ENCODE results near the gene VPS4A. TPM values are rescaled to one million over a fixed set of nuclear protein-coding genes. Genes with fewer than 3 reads are reported as not detected.

Gene VPS4A
- total and polyA plus RNA-seq, 2 of the 8 experiments (the other 6 are each of a cell fraction or from before 2014, with no cell fraction given), result 14.1 to 24.1 TPM

DNA sequence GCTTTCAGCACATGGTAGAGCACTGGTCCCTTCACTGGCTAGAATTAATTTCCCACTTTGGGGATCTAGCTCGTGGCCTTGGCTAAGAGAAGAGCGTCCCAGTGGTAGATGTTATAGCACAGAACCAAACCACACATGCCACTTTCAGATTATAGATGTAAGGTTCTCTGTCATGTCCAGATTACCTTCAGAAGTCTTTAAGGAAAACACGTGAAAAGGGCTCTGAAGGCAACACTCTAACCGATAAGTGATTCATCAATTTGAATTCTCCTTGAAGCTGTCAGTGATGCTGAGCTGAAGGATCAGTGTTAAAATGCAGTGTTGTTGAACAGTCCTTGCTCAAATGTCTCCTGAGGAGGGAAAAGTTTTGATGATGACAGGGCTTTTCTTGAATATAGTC, 43.5 kb upstream of the VPS4A start:
- Histone ChIP-seq H3K4me3 (ENCODE audit: extremely low read depth in 1 of 4, insufficient read depth in 2 of 4, low read depth in 3 of 4, low read length in 4 of 4) (no peak overlapping the region), H3K18ac (ENCODE audit: extremely low read depth, low read length) (no peak overlapping the region), H4K8ac (ENCODE audit: extremely low read depth, insufficient read depth, low read length) (no peak overlapping the region), H4K5ac (ENCODE audit: insufficient read length, low read depth, low read length) (no peak overlapping the region), H4K91ac (replicated peaks; ENCODE audit: insufficient read length, low read length) (no peak overlapping the region), H3K36me3 (ENCODE audit: control insufficient read depth in 2 of 4, insufficient read depth in 4 of 4, low read length in 3 of 4) (peaks cover 0 to 5% (median 2%) of the 10 kb centered on the region in 4 experiments; a peak in 4 of 8 replicates), H3K27me3 (replicated peaks in 1 of 4; ENCODE audit: control insufficient read depth in 3 of 4, extremely low read depth in 1 of 4, insufficient read depth in 3 of 4, low read length in 3 of 4) (no peaks in the 10 kb centered on the region), H2BK120ac (replicated peaks; ENCODE audit: low read depth, low read length) (no peak overlapping the region), H3K23ac (ENCODE audit: insufficient read length) (no peak overlapping the region), H3K9ac (replicated peaks in 1 of 4; ENCODE audit: extremely low read depth in 1 of 4, low read depth in 3 of 4, low read length in 3 of 4) (no peak overlapping the region), H3K79me2 (ENCODE audit: control insufficient read depth in 1 of 2, insufficient read depth in 2 of 2, low read length in 2 of 2) (no peaks in the 10 kb centered on the region), H4K20me1 (replicated peaks in 1 of 2; ENCODE audit: control insufficient read depth in 1 of 2, insufficient read depth in 2 of 2, low read length in 2 of 2) (no peaks in the 10 kb centered on the region), H3K14ac (ENCODE audit: insufficient read length) (no peak overlapping the region), H2AK5ac (ENCODE audit: low read depth, low read length) (no peak overlapping the region), H2BK20ac (ENCODE audit: low read length) (no peak overlapping the region), H3K4me2 (ENCODE audit: insufficient read depth in 1 of 2, low read depth in 2 of 2, low read length in 2 of 2) (no peak overlapping the region), H2BK15ac (ENCODE audit: low read length) (no peak overlapping the region), H3K4me1 (replicated peaks in 1 of 4; ENCODE audit: control insufficient read depth in 3 of 4, insufficient read depth in 4 of 4, low read length in 3 of 4) (no peaks in the 10 kb centered on the region), H3K9me3 (ENCODE audit: insufficient read depth in 2 of 2, low read depth in 1 of 2, low read length in 1 of 2) (no peaks in the 10 kb centered on the region), H2BK12ac (ENCODE audit: low read depth, low read length) (no peak overlapping the region), H2BK5ac (ENCODE audit: low read depth, low read length) (no peak overlapping the region), H2AFZ (ENCODE audit: low read length) (no peak overlapping the region), H3K56ac (replicated peaks; ENCODE audit: insufficient read length, low read depth, low read length) (no peak overlapping the region), H3K79me1 (ENCODE audit: low read depth, low read length) (no peaks in the 10 kb centered on the region), H3K4ac (replicated peaks; ENCODE audit: insufficient read length, low read depth, low read length) (no peak overlapping the region), H3K27ac (ENCODE audit: low read depth, low read length) (no peak overlapping the region), H3K23me2 (ENCODE audit: low read depth, low read length) (no peaks in the 10 kb centered on the region)
- no peak for FAIRE-seq
- TF ChIP-seq KDM4A (IDR thresholded peaks at IDR 0.05; ENCODE audit: low read depth, low read length, severe bottlenecking) (no peak), TBP (IDR thresholded peaks at IDR 0.05; ENCODE audit: low read depth, low read length) (no peak), SIRT6 (IDR thresholded peaks at IDR 0.05; ENCODE audit: low read length) (no peak), SP1 (IDR thresholded peaks at IDR 0.05; ENCODE audit: low read depth, low read length) (no peak), ZNF274 (IDR thresholded peaks at IDR 0.05; ENCODE audit: borderline replicate concordance, extremely low read depth, low read length) (no peak), POU5F1 (IDR thresholded peaks at IDR 0.05; ENCODE audit: low read depth, low read length) (no peak), RBBP5 (IDR thresholded peaks at IDR 0.05; ENCODE audit: borderline replicate concordance, low read depth, low read length) (no peak)
- DNase-seq (ENCODE audit: low read depth in 1 of 2, low spot score in 2 of 2), result no peak
- ChIA-PET POLR2A (ENCODE audit: partially characterized antibody) (interaction anchor here (1.2 kb wide), 1 partner anchor 80 kb away, joined by 3 read pairs; no protein-coding TSS in a partner anchor), CTCF (ENCODE audit: partially characterized antibody) (interaction anchor here (1.0 to 2.0 kb wide), 3 partner anchors 9 to 117 kb away, joined by 3 to 8 read pairs (median 5); no protein-coding TSS in a partner anchor)
- WGBS, 2 experiments (ENCODE audit: extremely low coverage in 1 of 2, insufficient coverage in 1 of 2, insufficient read length in 1 of 2, insufficient replicate concordance in 2 of 2, low coverage in 1 of 2, low lambda C conversion rate in 2 of 2, missing lambda C conversion rate in 1 of 2), result 99% methylated on average over 4 of the region's 4 CpGs; no CpG with 5 or more reads in 1 of the 2 experiments

Data from H1 (cell line).